ENCODE results near the gene FSD2. TPM values are rescaled to one million over a fixed set of nuclear protein-coding genes. Genes with fewer than 3 reads are reported as not detected.

The FSD2 gene
- total and polyA plus RNA-seq, 2 donors (not counting 1 experiment from before 2014, with no cell fraction given): not detected

- peak overlapping the region; percentile 93 for H2AFZ ChIP-seq (ENCODE audit: insufficient read depth, low read depth, low read length, poor library complexity, severe bottlenecking)
- peaks cover 16 to 20% of the 10 kb centered on the region in 2 donors for H3K4me1 ChIP-seq (ENCODE audit: control insufficient read depth in 2 of 2, insufficient read depth in 2 of 2, low read length in 2 of 2)
- H3K9me3 Mint-ChIP-seq (ENCODE audit: insufficient read depth): no peaks in the 10 kb centered on the region
- CTCF ChIA-PET: interaction anchor here (1.2 to 2.1 kb wide), 4 partner anchors 61 to 261 kb away, joined by 3 to 9 read pairs (median 6); partner anchors contain the start of gene C15orf40
- H3K27ac Mint-ChIP-seq: peak overlapping the region; percentile 90
- no peaks in the 10 kb centered on the region for H3K9me3 ChIP-seq (ENCODE audit: control extremely low read depth in 1 of 3, control insufficient read depth in 2 of 3, insufficient read depth in 1 of 3, low read length in 2 of 3)
- no peak for TF ChIP-seq EZH2 (IDR thresholded peaks at IDR 0.05; ENCODE audit: borderline replicate concordance, insufficient read depth, low read depth, low read length, poor library complexity, severe bottlenecking)
- TF ChIP-seq CTCF (IDR thresholded peaks at IDR 0.05): no peak
- WGBS (ENCODE audit: insufficient coverage): under 1% methylated on average over 33 of the region's 47 CpGs
- H3K27me3 ChIP-seq (replicated peaks in 1 of 4; ENCODE audit: control extremely low read depth in 1 of 4, control insufficient read depth in 3 of 4, insufficient read depth in 4 of 4, low read length in 3 of 4): no peaks in the 10 kb centered on the region
- H4K20me1 ChIP-seq (ENCODE audit: control insufficient read depth, insufficient read depth, low read length, poor library complexity, severe bottlenecking): peaks cover 27% of the 10 kb centered on the region
- ATAC-seq (ENCODE audit: low read depth) (peak; percentile 95), DNase-seq (peak; percentile 86)
- peak overlapping the region; percentile 98 for H3K4me3 Mint-ChIP-seq
- H3K9ac ChIP-seq (ENCODE audit: low read length): peak overlapping the region; percentile 92
- no peaks in the 10 kb centered on the region for H3K27me3 Mint-ChIP-seq
- POLR2A ChIA-PET: interaction anchor here (0.6 to 1.8 kb wide), 5 partner anchors 59 to 236 kb away, joined by 3 to 7 read pairs (median 4); partner anchors contain the start of genes RAMAC, RPS17 and WHAMM
- peaks cover 41% of the 10 kb centered on the region for H3K4me1 Mint-ChIP-seq
- peaks cover 43% of the 10 kb centered on the region for H3K79me2 ChIP-seq (ENCODE audit: control insufficient read depth, insufficient read depth, low read length)
- peak overlapping the region; percentile 92 for H3K4me2 ChIP-seq (replicated peaks; ENCODE audit: low read depth, low read length, poor library complexity, severe bottlenecking)
- peak overlapping the region; percentile 72 to 82 for H3K27ac ChIP-seq (ENCODE audit: low read length in 2 of 2)
- peaks cover 0 to 13% of the 10 kb centered on the region in 2 experiments for H3K36me3 ChIP-seq (replicated peaks in 1 of 2; ENCODE audit: control extremely low read depth in 1 of 2, control insufficient read depth in 1 of 2, extremely low read depth in 1 of 2, insufficient read depth in 2 of 2, low read length in 1 of 2)
- H3K4me3 ChIP-seq (ENCODE audit: control extremely low read depth in 1 of 5, extremely low read depth in 1 of 5, insufficient read depth in 1 of 5, low read depth in 2 of 5, low read length in 4 of 5): peak overlapping the region; percentile 75 to 97 (median 79)
- intact Hi-C loops (cut with micrococcal nuclease): loop anchor here (1.0 to 5.0 kb wide), 6 partner anchors 41 to 261 kb away; partner anchors contain the start of genes AP3B2, C15orf40, RAMAC and RPS17
These were observed 55.7 kb downstream of the FSD2 start for GRCh38 chr15:82749951-82750830.

- Histone ChIP-seq H3K27ac (ENCODE audit: low read length in 2 of 2) (no peak overlapping the region), H3K36me3 (replicated peaks in 1 of 2; ENCODE audit: control extremely low read depth in 1 of 2, control insufficient read depth in 1 of 2, extremely low read depth in 1 of 2, insufficient read depth in 2 of 2, low read length in 1 of 2) (peaks cover 0 to 4% of the 10 kb centered on the region in 2 experiments), H3K27me3 (replicated peaks in 1 of 4; ENCODE audit: control extremely low read depth in 1 of 4, control insufficient read depth in 3 of 4, insufficient read depth in 4 of 4, low read length in 3 of 4) (no peaks in the 10 kb centered on the region), H4K20me1 (ENCODE audit: control insufficient read depth, insufficient read depth, low read length, poor library complexity, severe bottlenecking) (peaks cover 13% of the 10 kb centered on the region), H3K79me2 (ENCODE audit: control insufficient read depth, insufficient read depth, low read length) (peaks cover 30% of the 10 kb centered on the region), H3K4me2 (replicated peaks; ENCODE audit: low read depth, low read length, poor library complexity, severe bottlenecking) (no peak overlapping the region), H3K9ac (ENCODE audit: low read length) (no peak overlapping the region), H3K4me3 (ENCODE audit: control extremely low read depth in 1 of 5, extremely low read depth in 1 of 5, insufficient read depth in 1 of 5, low read depth in 2 of 5, low read length in 4 of 5) (no peak overlapping the region), H3K9me3 (ENCODE audit: control extremely low read depth in 1 of 3, control insufficient read depth in 2 of 3, insufficient read depth in 1 of 3, low read length in 2 of 3) (no peaks in the 10 kb centered on the region), H2AFZ (ENCODE audit: insufficient read depth, low read depth, low read length, poor library complexity, severe bottlenecking) (no peak overlapping the region), H3K4me1 (ENCODE audit: control insufficient read depth in 2 of 2, insufficient read depth in 2 of 2, low read length in 2 of 2) (peaks cover 16 to 20% of the 10 kb centered on the region in 2 donors)
- Mint-ChIP-seq H3K27ac (no peak overlapping the region), H3K4me3 (no peak overlapping the region), H3K9me3 (ENCODE audit: insufficient read depth) (no peaks in the 10 kb centered on the region), H3K4me1 (peaks cover 37% of the 10 kb centered on the region), H3K27me3 (no peaks in the 10 kb centered on the region)
- no peak for DNase-seq
- TF ChIP-seq EZH2 (IDR thresholded peaks at IDR 0.05; ENCODE audit: borderline replicate concordance, insufficient read depth, low read depth, low read length, poor library complexity, severe bottlenecking) (no peak), CTCF (IDR thresholded peaks at IDR 0.05) (no peak)
- POLR2A ChIA-PET: no interaction called here
- no peak for ATAC-seq (ENCODE audit: low read depth)
- CTCF ChIA-PET: no interaction called here
- intact Hi-C loops (cut with micrococcal nuclease): no loop called here
These were observed 57.6 kb downstream of the FSD2 start for GRCh38 chr15:82748315-82748714.

Data from B cell (primary cell).